ENCODE data around the gene PRKN. TPM values are rescaled to one million over a fixed set of nuclear protein-coding genes. Genes with fewer than 3 reads are reported as not detected.

The PRKN gene
- polyA plus RNA-seq, 1 experiment, result 0.71 TPM

DNA sequence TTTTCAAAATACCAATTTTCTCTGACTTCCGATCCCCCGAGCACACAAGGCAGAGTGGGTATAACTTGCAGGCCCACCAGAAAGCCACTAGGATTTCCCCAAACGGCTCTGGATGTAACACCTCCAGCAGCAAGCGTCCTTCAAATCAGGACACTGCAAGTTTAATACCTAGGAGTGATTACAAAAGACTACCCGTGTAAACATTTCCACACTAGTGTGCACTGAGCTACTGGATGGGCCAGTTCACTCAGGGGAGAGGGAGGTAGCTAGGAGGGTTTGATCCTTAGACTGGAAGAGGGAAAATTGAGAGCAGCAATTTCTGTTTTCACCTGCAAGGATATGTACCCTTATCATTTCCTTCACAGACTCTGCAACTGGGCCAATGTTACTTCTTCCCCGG, 1361.9 kb downstream of the PRKN start:
- Histone ChIP-seq H3K4me3 (ENCODE audit: low read depth, low read length) (no peak overlapping the region), H3K27me3 (ENCODE audit: control insufficient read depth, insufficient read depth, low read length) (no peaks in the 10 kb centered on the region), H3K36me3 (ENCODE audit: control insufficient read depth, insufficient read depth, low read length) (no peaks in the 10 kb centered on the region)
- POLR2A ChIA-PET, result no interaction called here
- TF ChIP-seq CTCF (IDR thresholded peaks at IDR 0.05; ENCODE audit: insufficient read depth, low read depth, low read length), result no peak
- DNase-seq (ENCODE audit: low read depth), result no peak
- CTCF ChIA-PET, result interaction anchor here (0.5 to 1.3 kb wide), 3 partner anchors 211 to 633 kb away, joined by 3 to 4 read pairs (median 3); no protein-coding TSS in a partner anchor

DNA sequence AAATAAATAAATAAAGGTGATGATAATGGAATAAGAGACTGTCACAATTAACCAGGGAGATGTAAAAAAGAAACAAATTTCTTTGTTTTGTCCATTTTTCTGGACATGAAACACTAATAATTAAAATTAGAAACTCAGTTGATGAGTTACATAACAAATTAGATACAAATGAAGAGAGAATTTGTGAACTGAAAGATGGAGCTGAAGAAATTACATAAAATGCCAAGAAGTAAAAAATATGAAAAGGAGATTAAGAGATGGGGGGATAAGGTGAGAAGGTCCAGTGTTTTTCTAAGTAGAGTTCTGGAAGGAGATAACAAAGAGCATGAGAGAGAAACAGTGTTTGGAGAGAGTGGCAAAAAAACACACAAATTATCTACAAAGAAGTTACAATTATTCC, 1364.3 kb downstream of the PRKN start:
- DNase-seq (ENCODE audit: low read depth), result no peak
- Histone ChIP-seq H3K27me3 (ENCODE audit: control insufficient read depth, insufficient read depth, low read length) (no peaks in the 10 kb centered on the region), H3K4me3 (ENCODE audit: low read depth, low read length) (no peak overlapping the region), H3K36me3 (ENCODE audit: control insufficient read depth, insufficient read depth, low read length) (no peaks in the 10 kb centered on the region)
- no peak for TF ChIP-seq CTCF (IDR thresholded peaks at IDR 0.05; ENCODE audit: insufficient read depth, low read depth, low read length)
- ChIA-PET CTCF (interaction anchor here (0.6 to 1.6 kb wide), 2 partner anchors 10 to 629 kb away, joined by 3 to 4 read pairs; no protein-coding TSS in a partner anchor), POLR2A (no interaction called here)

- H3K27me3 ChIP-seq (ENCODE audit: control insufficient read depth, insufficient read depth, low read length), result no peaks in the 10 kb centered on the region
- TF ChIP-seq CTCF (IDR thresholded peaks at IDR 0.05; ENCODE audit: insufficient read depth, low read depth, low read length), result no peak
- no peak overlapping the region for H3K4me3 ChIP-seq (ENCODE audit: low read depth, low read length)
- CTCF ChIA-PET, result interaction anchor here (1.6 kb wide), 1 partner anchor 11 kb away, joined by 4 read pairs; no protein-coding TSS in a partner anchor
- POLR2A ChIA-PET, result interaction anchor here (0.5 kb wide), 1 partner anchor 32 kb away, joined by 5 read pairs; no protein-coding TSS in a partner anchor
- no peaks in the 10 kb centered on the region for H3K36me3 ChIP-seq (ENCODE audit: control insufficient read depth, insufficient read depth, low read length)
- DNase-seq (ENCODE audit: low read depth), result no peak
Observed at GRCh38 chr6:161362266-161362665, 1365.3 kb downstream of the PRKN start.

DNA sequence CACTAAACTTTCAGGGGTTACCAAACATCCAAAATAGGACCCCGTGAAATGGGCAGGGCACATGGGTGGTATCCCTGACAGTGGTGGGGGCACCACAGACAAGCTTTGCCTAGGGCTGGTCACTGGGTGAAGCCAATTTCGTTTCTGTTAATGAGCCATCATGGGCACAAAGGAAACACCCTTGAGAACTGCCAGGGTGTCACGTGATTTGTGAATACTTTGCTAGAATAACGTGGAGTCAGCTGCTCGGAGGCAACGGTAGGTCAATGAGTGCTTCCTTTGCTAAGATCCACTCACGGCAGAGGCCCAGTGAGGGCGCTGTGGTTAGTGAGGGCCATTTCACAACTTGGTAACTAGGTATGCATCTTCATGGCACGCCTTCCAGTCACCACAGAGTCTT, 1366.0 kb downstream of the PRKN start:
- CTCF ChIA-PET, result no interaction called here

DNA sequence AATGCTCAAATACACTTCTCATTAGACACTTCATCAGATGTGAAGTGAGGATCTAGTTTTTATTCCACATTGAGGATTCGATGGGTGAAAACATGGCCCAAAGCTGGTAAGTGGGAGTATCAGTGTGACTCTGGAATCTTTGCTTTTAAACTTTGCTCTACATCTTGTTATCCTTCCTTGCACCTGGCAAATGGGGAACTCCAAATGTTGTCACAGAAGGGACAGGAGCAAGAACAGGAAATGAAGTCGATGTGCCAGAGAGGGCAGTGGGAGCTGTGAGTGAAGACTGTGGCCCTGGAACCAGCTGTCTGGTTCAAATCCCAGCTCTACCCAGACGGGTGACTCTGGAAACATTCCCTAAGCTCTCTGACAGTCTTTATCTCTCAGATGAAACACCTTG, 1367.0 kb downstream of the PRKN start:
- H3K36me3 ChIP-seq (ENCODE audit: control insufficient read depth, insufficient read depth, low read length), result no peaks in the 10 kb centered on the region
- TF ChIP-seq CTCF (IDR thresholded peaks at IDR 0.05; ENCODE audit: insufficient read depth, low read depth, low read length), result no peak
- no peak overlapping the region for H3K4me3 ChIP-seq (ENCODE audit: low read depth, low read length)
- ChIA-PET CTCF (interaction anchor here (0.9 to 3.1 kb wide), 3 partner anchors 11 to 841 kb away, joined by 3 to 15 read pairs (median 3); no protein-coding TSS in a partner anchor), POLR2A (no interaction called here)
- no peaks in the 10 kb centered on the region for H3K27me3 ChIP-seq (ENCODE audit: control insufficient read depth, insufficient read depth, low read length)
- DNase-seq (ENCODE audit: low read depth), result no peak

More for the DNA sequence above, 1366.0 kb downstream of the PRKN start:
- no peaks in the 10 kb centered on the region for H3K36me3 ChIP-seq (ENCODE audit: control insufficient read depth, insufficient read depth, low read length)
- H3K27me3 ChIP-seq (ENCODE audit: control insufficient read depth, insufficient read depth, low read length), result no peaks in the 10 kb centered on the region
- no peak for DNase-seq (ENCODE audit: low read depth)
- no peak for TF ChIP-seq CTCF (IDR thresholded peaks at IDR 0.05; ENCODE audit: insufficient read depth, low read depth, low read length)
- POLR2A ChIA-PET, result no interaction called here
- no peak overlapping the region for H3K4me3 ChIP-seq (ENCODE audit: low read depth, low read length)
